AG04450 (cell line): ENCODE results near the gene ABTB2. TPM values are rescaled to one million over a fixed set of nuclear protein-coding genes. Genes with fewer than 3 reads are reported as not detected.

ENCODE experiments used
- CTCF ChIA-PET: fragments of 300-600, 350-600 bp; formaldehyde crosslinking; extraction: SDS; loops from one replicate; lab custom pipeline; 2022; ENCODE audit warnings: antibody characterized with exemption, inconsistent platforms; lab: Charles Lee
- POLR2A ChIA-PET: fragments of 350-600 bp; formaldehyde crosslinking; extraction: SDS; loops from one replicate; lab custom pipeline; 2021; ENCODE audit warnings: antibody characterized with exemption, inconsistent platforms; lab: Yijun Ruan, JAX
- DNase-seq: peaks from one replicate; pipeline ENCODE4 v3.0.0-alpha.2; 2011; ENCODE audit warnings: low read depth, low spot score
- H3K27ac ChIP-seq: one replicate; pipeline ENCODE4 v1.5.1; 2012; ENCODE audit warnings: low read depth, low read length, control low read depth
- H3K27me3 ChIP-seq: one replicate; pipeline ENCODE4 v1.6.0; 2012; ENCODE audit warnings: low read length; ENCODE audit not compliant: control insufficient read depth, insufficient read depth
- H3K4me3 ChIP-seq: 2 replicates; pipeline ENCODE4 v1.5.1; 2011; ENCODE audit warnings: mild to moderate bottlenecking, low read depth, low read length, control low read depth
- H3K9me3 ChIP-seq: 2 replicates; pipeline ENCODE4 v1.5.1; 2012; ENCODE audit warnings: low read length; ENCODE audit not compliant: control insufficient read depth, insufficient read depth
- polyA plus RNA-seq: library from polyadenylated mRNA; depleted of rRNA; stranded (reverse); fragments of >200 nt; gene quantifications from 2 replicates; pipeline ENCODE4 v1.2.3, GENCODE V29; 2011
- TF ChIP-seq, protein P1 (sequence below): IDR thresholded peaks from 2 replicates; pipeline ENCODE4 v1.5.1; 2011; ENCODE audit warnings: low read depth, low read length, control low read depth, inconsistent platforms

Gene ABTB2
- polyA plus RNA-seq, 1 experiment, result 0.43 TPM

DNA sequence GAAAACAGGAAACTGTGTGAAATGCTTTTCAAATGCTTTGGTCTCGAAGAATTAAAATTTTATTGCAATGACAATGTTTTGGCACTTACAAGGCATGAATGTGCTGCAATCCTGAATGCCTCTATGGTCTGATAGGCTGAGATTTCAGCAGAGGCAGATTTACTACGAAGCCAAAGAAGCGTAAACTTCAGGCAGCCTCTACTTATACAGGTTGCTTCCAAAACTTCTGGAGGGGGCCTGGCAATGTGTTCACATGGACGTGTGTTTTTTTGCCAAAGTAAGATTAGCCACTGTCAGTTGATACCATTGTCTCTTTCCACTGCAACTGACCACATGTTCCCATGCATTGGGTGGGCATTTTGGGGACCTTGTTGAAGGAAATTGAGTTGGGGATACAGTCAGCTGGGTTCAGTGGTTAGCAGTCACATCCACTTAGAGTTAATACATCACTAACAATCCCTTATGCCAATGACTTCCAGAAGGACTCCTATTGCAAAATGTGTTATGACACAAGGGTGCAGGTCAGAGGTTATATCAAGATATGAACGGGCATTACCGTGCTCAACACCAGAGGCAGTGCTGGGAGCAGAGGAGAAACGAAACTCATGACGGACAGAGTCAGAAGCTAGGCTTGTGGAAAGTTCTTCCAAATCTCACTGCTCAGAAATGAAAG lies 48.8 kb downstream of the ABTB2 start:
- Histone ChIP-seq H3K27ac (no peak overlapping the region), H3K27me3 (peaks cover 20% of the 10 kb centered on the region), H3K9me3 (no peaks in the 10 kb centered on the region), H3K4me3 (no peak overlapping the region)
- TF ChIP-seq, protein P1, sequence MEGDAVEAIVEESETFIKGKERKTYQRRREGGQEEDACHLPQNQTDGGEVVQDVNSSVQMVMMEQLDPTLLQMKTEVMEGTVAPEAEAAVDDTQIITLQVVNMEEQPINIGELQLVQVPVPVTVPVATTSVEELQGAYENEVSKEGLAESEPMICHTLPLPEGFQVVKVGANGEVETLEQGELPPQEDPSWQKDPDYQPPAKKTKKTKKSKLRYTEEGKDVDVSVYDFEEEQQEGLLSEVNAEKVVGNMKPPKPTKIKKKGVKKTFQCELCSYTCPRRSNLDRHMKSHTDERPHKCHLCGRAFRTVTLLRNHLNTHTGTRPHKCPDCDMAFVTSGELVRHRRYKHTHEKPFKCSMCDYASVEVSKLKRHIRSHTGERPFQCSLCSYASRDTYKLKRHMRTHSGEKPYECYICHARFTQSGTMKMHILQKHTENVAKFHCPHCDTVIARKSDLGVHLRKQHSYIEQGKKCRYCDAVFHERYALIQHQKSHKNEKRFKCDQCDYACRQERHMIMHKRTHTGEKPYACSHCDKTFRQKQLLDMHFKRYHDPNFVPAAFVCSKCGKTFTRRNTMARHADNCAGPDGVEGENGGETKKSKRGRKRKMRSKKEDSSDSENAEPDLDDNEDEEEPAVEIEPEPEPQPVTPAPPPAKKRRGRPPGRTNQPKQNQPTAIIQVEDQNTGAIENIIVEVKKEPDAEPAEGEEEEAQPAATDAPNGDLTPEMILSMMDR, result no peak
- DNase-seq, result no peak
- CTCF ChIA-PET, result no interaction called here
- POLR2A ChIA-PET, result no interaction called here

DNA sequence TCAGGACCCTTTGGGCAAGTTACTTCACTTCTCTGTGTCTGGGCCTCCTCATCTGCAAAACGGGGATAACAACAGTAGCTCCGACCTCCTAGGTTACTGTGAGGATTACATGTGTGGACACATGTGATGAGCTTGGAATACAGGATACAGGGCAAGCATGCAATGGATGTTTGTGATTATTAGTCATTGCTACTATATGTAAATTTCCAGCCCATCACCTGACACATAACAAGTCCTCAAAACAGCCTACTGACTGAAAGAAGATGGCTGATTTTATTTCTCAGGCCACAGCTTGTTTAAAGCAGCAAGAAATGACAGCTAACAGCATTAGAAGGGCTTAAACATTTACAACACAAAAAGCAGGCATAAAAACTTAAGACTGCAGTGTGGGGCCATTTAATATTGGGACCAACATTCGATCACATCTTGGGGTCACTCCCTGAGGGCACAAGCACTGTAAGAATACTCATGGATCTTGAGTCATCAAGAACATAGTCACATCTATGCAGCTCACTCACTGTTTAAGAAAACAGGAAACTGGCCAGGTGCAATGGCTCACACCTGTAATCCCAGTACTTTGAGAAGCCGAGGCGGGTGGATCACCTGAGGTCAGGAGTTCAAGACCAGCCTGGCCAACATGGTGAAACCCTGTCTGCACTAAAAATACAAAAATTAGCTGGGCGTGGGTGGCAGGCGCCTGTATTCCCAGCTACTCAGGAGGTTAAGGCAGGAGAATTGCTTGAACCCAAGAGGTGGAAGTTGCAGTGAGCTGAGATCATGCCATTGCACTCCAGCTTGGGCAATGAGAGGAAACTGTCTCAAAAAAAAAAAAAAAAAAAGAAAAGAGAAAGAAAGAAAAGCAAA lies 49.5 kb downstream of the ABTB2 start:
- no peak overlapping the region for H3K4me3 ChIP-seq
- CTCF ChIA-PET, result interaction anchor here (0.7 to 1.0 kb wide), 2 partner anchors 134 to 593 kb away, joined by 3 read pairs; no protein-coding TSS in a partner anchor
- DNase-seq, result no peak
- TF ChIP-seq, protein P1, result no peak
- H3K9me3 ChIP-seq, result no peaks in the 10 kb centered on the region
- H3K27me3 ChIP-seq, result peaks cover 15% of the 10 kb centered on the region
- no peak overlapping the region for H3K27ac ChIP-seq
- POLR2A ChIA-PET, result no interaction called here

DNA sequence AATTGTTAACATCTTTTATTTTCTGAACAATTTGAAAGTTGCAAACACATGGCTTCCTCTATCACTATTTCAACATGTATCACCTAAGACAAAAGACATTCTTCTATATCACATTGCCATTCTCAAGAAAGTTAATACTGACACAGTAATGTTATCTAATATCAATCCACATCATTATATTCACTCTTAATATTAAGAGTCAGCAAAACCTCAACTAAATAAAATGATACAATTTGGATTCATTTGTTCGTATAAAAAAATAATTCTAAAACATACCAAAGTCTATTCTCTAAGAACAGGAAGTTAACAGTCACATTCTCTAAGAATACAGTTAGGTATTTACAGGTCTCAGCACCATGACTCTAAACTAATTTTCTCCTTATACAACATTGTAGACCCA lies 52.0 kb downstream of the ABTB2 start:
- CTCF ChIA-PET, result interaction anchor here (0.6 kb wide), 1 partner anchor 51 kb away, joined by 3 read pairs; no protein-coding TSS in a partner anchor
- H3K27ac ChIP-seq, result no peak overlapping the region
- peaks cover 10% of the 10 kb centered on the region for H3K27me3 ChIP-seq
- TF ChIP-seq, protein P1, result no peak
- POLR2A ChIA-PET, result interaction anchor here (0.6 kb wide), 1 partner anchor 24 kb away, joined by 3 read pairs; no protein-coding TSS in a partner anchor
- H3K4me3 ChIP-seq, result no peak overlapping the region
- H3K9me3 ChIP-seq, result no peaks in the 10 kb centered on the region
- no peak for DNase-seq

DNA sequence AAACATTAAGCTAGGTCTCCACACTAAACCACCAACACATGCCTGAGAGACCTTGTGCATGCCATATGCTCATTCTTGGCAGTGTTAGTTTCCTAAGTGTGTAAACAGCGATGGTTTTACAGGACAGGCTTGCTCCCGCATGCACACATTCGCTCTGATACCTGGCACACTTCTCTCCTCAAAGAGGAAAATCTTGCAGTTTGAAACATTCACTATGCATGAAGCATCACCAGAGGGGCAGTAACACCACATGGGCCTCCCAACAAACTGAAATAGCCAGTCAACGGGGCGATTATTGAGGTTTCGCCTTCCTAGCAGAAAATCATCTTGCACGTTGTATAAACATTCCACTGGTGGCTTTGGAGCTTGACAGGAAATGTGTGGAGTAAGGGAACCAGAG lies 52.6 kb downstream of the ABTB2 start:
- POLR2A ChIA-PET, result no interaction called here
- DNase-seq, result no peak
- Histone ChIP-seq H3K9me3 (no peaks in the 10 kb centered on the region), H3K27me3 (peaks cover 6% of the 10 kb centered on the region), H3K4me3 (no peak overlapping the region), H3K27ac (no peak overlapping the region)
- CTCF ChIA-PET, result no interaction called here
- TF ChIP-seq, protein P1, result no peak
